22Rv1 (cell line): Measurements from ENCODE around the gene NKX1-1.

Source experiments
- CTCF ChIP-seq: fragments of 450-650 bp; IDR thresholded peaks from 2 replicates; pipeline ENCODE4 v1.5.1; 2017; ENCODE audit warnings: mild to moderate bottlenecking
- ZFX ChIP-seq: fragments of 450-650 bp; IDR thresholded peaks from 2 replicates; pipeline ENCODE4 v1.6.1; 2017; ENCODE audit warnings: antibody characterized with exemption, borderline replicate concordance

DNA sequence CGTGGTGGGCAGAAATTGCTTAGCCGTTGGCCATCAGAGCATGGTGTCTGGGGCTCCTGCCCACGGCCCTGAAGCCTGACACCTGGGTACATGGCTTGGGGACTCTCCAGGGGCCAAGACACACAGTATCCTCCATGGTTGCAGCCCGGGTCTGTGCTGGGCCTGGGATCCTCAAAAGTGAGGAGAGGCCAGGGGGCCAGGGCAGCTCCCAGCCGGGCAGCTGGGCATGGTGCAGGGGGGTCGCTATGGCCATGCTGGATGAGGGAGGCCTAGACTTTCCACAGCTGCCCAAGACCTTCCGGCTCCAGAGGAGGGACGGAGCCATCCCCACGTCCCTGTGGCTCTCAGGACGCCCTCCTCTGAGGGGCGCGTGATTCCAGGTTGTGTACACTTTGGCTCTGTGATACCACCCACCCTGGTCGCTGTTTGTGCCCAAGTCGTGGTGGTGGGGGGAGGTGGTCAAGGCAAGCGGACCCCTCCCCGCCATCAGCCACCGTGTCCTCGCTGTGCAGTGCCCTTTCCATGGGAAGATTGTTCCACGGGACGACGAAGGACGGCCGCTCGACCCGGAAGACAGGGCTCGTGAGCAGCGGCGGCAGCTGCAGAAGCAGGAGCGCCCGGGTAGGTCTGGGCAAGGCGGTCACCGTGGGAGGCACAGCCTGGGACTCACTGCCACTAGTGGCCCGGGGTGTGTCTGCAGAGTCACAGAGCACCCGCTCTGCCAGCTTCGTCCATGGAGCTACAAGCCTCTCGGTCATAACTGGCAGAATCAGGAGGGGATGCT lies 25.7 kb downstream of the NKX1-1 start:
- TF ChIP-seq CTCF (no peak), ZFX (no peak)
